Erythroblast (primary cell): ENCODE data around the gene OCRL.

Experiments
- GATA1 ChIP-seq: IDR thresholded peaks from 2 replicates; pipeline ENCODE4 v1.6.1; 2011; ENCODE audit warnings: low read depth, mild to moderate bottlenecking, control low read depth, low read length, moderate library complexity
- POLR2A ChIP-seq: IDR thresholded peaks from 2 replicates; pipeline ENCODE4 v1.6.1; 2011; ENCODE audit warnings: mild to moderate bottlenecking, low read length

- TF ChIP-seq POLR2A (no peak), GATA1 (no peak)
These were observed 23.7 kb upstream of the OCRL start for GRCh38 chrX:129516402-129516801.
